Fibroblast of mammary gland (primary cell): ENCODE measurements around the gene ATRNL1.
"Not testable (repeated sequence)": the region's sequence is repeated elsewhere in the genome, so short reads cannot be mapped to it uniquely, and the experiment has no call there.

Source experiments
- DNase-seq: peaks from one replicate; pipeline ENCODE4 v3.0.0-alpha.2; 2010; ENCODE audit warnings: low read depth
- H3K4me3 ChIP-seq: 2 replicates; pipeline ENCODE4 v1.5.1; 2011; ENCODE audit warnings: low read depth, mild to moderate bottlenecking, low read length, moderate library complexity; ENCODE audit not compliant: control insufficient read depth
- TF ChIP-seq, protein P1 (sequence below): conservative IDR thresholded peaks from 2 replicates; pipeline ENCODE4 v1.5.1; 2011; ENCODE audit warnings: low read depth, low read length, inconsistent platforms; ENCODE audit not compliant: control insufficient read depth, insufficient read depth

Gene ATRNL1

DNA sequence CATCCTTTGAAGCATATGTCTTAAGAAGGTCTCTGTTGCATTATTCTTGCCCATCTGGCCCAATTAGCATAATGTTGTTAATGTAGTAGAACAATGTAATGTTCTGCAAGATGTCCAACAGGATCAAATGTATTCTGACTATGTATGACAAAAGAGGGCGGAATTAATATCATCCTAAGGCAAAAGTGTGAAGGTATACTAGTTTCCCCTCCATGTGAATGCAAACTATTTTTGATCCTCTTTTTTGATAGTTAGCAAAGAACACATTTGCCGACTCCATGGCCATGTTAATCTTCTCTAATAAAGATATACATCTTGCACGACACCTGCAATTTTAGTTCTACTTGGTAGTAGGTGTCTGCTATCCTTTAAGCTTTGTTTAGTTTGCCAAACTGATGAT lies 157.6 kb downstream of the ATRNL1 start:
- DNase-seq: no peak
- TF ChIP-seq, protein P1, sequence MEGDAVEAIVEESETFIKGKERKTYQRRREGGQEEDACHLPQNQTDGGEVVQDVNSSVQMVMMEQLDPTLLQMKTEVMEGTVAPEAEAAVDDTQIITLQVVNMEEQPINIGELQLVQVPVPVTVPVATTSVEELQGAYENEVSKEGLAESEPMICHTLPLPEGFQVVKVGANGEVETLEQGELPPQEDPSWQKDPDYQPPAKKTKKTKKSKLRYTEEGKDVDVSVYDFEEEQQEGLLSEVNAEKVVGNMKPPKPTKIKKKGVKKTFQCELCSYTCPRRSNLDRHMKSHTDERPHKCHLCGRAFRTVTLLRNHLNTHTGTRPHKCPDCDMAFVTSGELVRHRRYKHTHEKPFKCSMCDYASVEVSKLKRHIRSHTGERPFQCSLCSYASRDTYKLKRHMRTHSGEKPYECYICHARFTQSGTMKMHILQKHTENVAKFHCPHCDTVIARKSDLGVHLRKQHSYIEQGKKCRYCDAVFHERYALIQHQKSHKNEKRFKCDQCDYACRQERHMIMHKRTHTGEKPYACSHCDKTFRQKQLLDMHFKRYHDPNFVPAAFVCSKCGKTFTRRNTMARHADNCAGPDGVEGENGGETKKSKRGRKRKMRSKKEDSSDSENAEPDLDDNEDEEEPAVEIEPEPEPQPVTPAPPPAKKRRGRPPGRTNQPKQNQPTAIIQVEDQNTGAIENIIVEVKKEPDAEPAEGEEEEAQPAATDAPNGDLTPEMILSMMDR: no peak
- no peak overlapping the region for H3K4me3 ChIP-seq

DNA sequence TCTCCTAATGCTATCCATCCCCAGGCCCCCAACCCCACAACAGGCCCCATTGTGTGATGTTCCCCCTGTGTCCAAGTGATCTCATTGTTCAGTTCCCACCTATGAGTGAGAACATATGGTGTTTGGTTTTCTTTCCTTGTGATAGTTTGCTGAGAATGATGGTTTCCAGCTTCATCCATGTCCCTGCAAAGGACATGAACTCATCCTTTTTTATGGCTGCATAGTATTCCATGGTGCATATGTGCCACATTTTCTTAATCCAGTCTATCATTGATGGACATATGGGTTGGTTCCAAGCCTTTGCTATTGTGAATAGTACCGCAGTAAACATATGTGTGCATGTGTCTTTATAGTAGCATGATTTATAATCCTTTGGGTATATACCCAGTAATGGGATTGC lies 160.6 kb downstream of the ATRNL1 start:
- not testable (repeated sequence) for H3K4me3 ChIP-seq, DNase-seq

DNA sequence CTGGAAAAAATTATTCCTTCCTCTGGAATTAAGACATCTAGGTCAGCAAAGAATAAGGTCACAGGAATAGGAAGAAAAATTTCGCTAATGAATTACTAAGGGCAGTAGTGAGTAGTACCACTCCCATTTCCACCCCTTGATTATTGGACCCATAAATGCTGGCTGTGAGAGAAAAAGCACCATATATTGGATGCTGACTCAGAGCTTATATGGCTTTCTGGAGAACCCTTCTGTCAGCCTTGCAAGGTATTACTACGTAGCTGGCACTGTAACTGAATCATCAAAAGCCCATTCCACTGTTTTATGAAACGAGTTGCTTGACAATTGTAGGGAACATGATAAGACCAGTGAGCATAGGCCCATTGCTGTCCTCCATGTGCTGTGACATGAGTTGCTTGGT lies 179.3 kb downstream of the ATRNL1 start:
- TF ChIP-seq, protein P1: no peak
- DNase-seq: no peak
- no peak overlapping the region for H3K4me3 ChIP-seq

DNA sequence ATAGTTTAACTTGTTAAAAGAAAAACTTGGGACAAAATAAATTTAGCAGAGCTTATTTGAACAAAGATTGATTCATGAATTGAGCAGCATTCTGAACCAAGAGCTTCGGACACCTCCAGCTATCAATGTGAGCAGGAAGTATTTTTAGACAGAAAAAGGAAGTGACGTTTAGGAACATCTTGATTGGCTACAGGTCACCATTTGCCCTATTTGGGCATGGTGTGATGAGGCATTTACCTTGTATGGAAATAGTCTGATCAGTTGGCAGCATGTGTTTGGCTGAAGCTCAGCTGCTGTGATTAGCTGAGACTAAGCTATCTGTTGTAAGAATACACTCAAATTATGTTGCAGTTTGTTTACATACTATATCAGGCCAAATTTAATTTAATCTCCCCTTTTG lies 185.1 kb downstream of the ATRNL1 start:
- DNase-seq: no peak
- no peak overlapping the region for H3K4me3 ChIP-seq
- TF ChIP-seq, protein P1: no peak

DNA sequence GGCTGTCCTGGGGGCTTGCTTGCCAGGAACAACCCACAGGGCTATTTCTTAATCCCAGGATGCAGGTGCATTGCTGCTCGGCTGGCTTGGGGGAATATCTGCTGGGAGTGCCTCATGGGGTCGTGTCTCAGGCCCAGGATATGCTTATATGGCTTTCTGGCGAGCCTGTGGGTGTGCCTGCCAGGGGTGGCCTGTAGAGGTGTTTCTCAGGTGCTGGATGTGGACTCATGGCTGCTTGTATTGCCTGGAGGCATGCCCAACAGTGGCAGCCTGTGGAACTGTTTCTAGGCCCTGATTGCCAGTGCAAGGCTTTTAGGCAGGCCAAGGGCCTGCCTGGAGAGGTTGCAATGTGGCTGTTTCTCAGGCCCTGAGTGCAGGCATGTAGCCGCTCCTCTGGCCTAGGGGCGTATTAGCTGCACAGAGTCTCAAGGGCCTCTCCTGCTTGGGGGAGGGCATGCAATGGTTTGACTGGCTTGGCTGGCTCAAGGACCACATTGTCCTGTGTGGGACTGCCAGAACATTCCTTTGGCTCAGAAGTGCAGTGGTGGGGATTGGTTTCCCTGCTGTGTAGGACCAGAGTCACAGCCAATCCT lies 202.1 kb downstream of the ATRNL1 start:
- H3K4me3 ChIP-seq: no peak overlapping the region
- DNase-seq: no peak
- TF ChIP-seq, protein P1: no peak

DNA sequence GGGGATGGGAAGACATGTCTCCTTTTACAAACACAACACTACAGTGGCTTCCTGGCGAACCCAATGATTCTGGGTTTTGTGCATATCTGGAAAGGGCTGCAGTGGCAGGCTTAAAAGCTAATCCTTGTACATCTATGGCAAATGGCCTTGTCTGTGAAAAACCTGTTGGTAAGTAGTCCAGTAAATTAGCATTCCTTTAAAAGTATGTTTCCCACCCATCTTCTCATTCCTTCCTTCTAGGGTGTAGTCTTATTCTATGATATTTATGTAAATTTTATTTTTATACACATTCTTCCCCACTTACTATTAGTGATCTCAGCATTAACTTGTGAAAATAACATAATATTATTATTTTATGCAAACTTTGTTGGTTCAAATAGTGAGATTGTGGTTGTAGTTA lies 206.9 kb downstream of the ATRNL1 start:
- H3K4me3 ChIP-seq: no peak overlapping the region
- TF ChIP-seq, protein P1: no peak
- DNase-seq: no peak

DNA sequence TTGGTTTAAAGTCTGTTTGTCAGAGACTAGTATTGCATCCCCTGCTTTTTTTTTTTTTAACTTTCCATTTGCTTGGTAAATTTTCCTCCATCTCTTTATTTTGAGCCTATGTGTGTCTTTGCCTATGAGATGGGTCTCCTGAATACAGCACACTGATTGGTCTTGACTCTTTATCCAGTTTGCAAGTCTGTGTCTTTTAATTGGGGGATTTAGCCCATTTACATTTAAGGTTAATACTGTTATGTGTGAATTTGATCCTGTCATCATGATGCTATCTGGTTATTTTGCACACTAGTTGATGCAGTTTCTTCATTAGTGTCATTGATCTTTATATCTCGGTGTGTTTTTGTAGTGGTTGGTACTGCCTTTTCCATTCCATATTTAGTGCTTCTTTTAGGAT lies 226.5 kb downstream of the ATRNL1 start:
- DNase-seq, H3K4me3 ChIP-seq: not testable (repeated sequence)

DNA sequence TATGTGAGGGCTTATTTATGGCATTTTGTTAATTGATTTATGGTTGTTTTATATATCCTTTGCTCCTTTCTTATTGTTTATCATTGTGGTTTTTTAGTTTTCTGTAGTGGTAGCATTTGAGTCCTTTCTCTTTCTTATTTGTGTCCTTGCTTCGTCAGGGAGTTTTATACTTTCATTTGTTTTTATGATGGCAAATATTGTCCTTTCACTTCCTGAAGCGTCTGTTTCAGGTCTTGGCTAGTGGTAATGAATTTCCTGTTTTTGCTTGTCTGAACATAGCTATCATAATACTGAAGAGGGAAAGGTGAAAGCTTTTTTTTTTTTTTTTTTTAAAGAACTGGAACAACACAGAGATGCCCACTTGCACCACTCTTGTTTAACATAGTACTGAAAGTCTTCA lies 228.2 kb downstream of the ATRNL1 start:
- TF ChIP-seq, protein P1: no peak
- no peak overlapping the region for H3K4me3 ChIP-seq
- DNase-seq: no peak
